Large intestine (tissue), 3 donors: ENCODE data around the gene ZDHHC19. TPM values are rescaled to one million over a fixed set of nuclear protein-coding genes. Genes with fewer than 3 reads are reported as not detected.
"Not testable (repeated sequence)": the region's sequence is repeated elsewhere in the genome, so short reads cannot be mapped to it uniquely, and the experiment has no call there.

ENCODE experiments used
- DNase-seq, 2 donors: peaks; one replicate each; pipeline versions ENCODE4 v3.0.0 to v3.0.0-alpha.2; 2013
- H3K27ac ChIP-seq: one replicate; pipeline ENCODE4 v1.5.1; 2013; ENCODE audit warnings: low read length
- H3K27me3 ChIP-seq: 2 replicates; pipeline ENCODE4 v1.6.1; 2013; ENCODE audit warnings: low read length; ENCODE audit not compliant: control insufficient read depth, insufficient read depth
- H3K36me3 ChIP-seq: 2 replicates; pipeline ENCODE4 v1.6.1; 2013; ENCODE audit warnings: low read length; ENCODE audit not compliant: control insufficient read depth, insufficient read depth
- H3K4me1 ChIP-seq: one replicate; pipeline ENCODE4 v1.6.1; 2013; ENCODE audit warnings: low read length; ENCODE audit not compliant: control insufficient read depth, insufficient read depth
- H3K4me3 ChIP-seq: one replicate; pipeline ENCODE4 v1.5.1; 2013; ENCODE audit warnings: low read length
- H3K9me3 ChIP-seq: one replicate; pipeline ENCODE4 v1.6.1; 2013; ENCODE audit warnings: mild to moderate bottlenecking, low read depth, low read length, moderate library complexity; ENCODE audit not compliant: control insufficient read depth
- WGBS: methylation state at CpG from one replicate; pipeline ENCODE4 v1.1.5; 2013; ENCODE audit warnings: low lambda C conversion rate; ENCODE audit not compliant: insufficient coverage; 5-methylcytosine and 5-hydroxymethylcytosine counted together
- polyA plus RNA-seq: library from polyadenylated mRNA; unstranded; fragments of 120-200 nt; gene quantifications from one replicate; pipeline ENCODE4 v1.2.1, GENCODE V29; 2013

ZDHHC19 gene
- polyA plus RNA-seq, 1 donor, result 0.42 TPM

GRCh38 chr3:196192036-196192523 lies 19.1 kb downstream of the ZDHHC19 start:
- H3K27ac ChIP-seq, result no peak overlapping the region
- H3K4me1 ChIP-seq, result peaks cover 39% of the 10 kb centered on the region
- DNase-seq, result no peak

GRCh38 chr3:196189566-196190347 lies 21.4 kb downstream of the ZDHHC19 start:
- Histone ChIP-seq H3K27me3 (no peaks in the 10 kb centered on the region), H3K36me3 (no peaks in the 10 kb centered on the region), H3K9me3 (peaks cover 3% of the 10 kb centered on the region), H3K27ac (no peak overlapping the region), H3K4me1 (peaks cover 28% of the 10 kb centered on the region), H3K4me3 (no peak overlapping the region)
- no peak for DNase-seq
- WGBS, result no CpG with 5 or more reads among the region's 16 CpGs

More at GRCh38 chr3:196192036-196192523, 19.1 kb downstream of the ZDHHC19 start:
- no peaks in the 10 kb centered on the region for H3K27me3 ChIP-seq
- H3K9me3 ChIP-seq, result no peaks in the 10 kb centered on the region
- no CpG with 5 or more reads among the region's 11 CpGs for WGBS
- no peak overlapping the region for H3K4me3 ChIP-seq
- H3K36me3 ChIP-seq, result no peaks in the 10 kb centered on the region

- Histone ChIP-seq H3K9me3 (peaks cover 4% of the 10 kb centered on the region), H3K36me3 (no peaks in the 10 kb centered on the region), H3K27me3 (no peaks in the 10 kb centered on the region), H3K4me3 (no peak overlapping the region), H3K27ac (peak overlapping the region; percentile 39), H3K4me1 (peaks cover 11% of the 10 kb centered on the region)
- DNase-seq, result peak in 1 of 2 donors; percentile 24
- 90% methylated on average over 2 of the region's 31 CpGs for WGBS
These were observed 24.3 kb downstream of the ZDHHC19 start for GRCh38 chr3:196186651-196187573.

- no peaks in the 10 kb centered on the region for H3K27me3 ChIP-seq
- H3K27ac ChIP-seq, result no peak overlapping the region
- H3K4me3 ChIP-seq, result no peak overlapping the region
- H3K4me1 ChIP-seq, result peaks cover 14% of the 10 kb centered on the region
- H3K9me3 ChIP-seq, result peaks cover 4% of the 10 kb centered on the region
- no peak for DNase-seq
- H3K36me3 ChIP-seq, result no peaks in the 10 kb centered on the region
- no CpG with 5 or more reads among the region's 15 CpGs for WGBS
These were observed 26.3 kb downstream of the ZDHHC19 start for GRCh38 chr3:196184881-196185280.

- H3K27ac ChIP-seq, H3K9me3 ChIP-seq, DNase-seq, H3K4me3 ChIP-seq, H3K27me3 ChIP-seq, H3K36me3 ChIP-seq: not testable (repeated sequence)
- H3K4me1 ChIP-seq, result peaks cover 18% of the 10 kb centered on the region
- no CpG with 5 or more reads among the region's 4 CpGs for WGBS
These were observed 27.1 kb downstream of the ZDHHC19 start for GRCh38 chr3:196184169-196184432.

GRCh38 chr3:196181127-196181546 lies 30.1 kb downstream of the ZDHHC19 start:
- Histone ChIP-seq H3K36me3 (no peaks in the 10 kb centered on the region), H3K27ac (no peak overlapping the region), H3K4me1 (peaks cover 32% of the 10 kb centered on the region), H3K4me3 (no peak overlapping the region), H3K9me3 (peaks cover 4% of the 10 kb centered on the region), H3K27me3 (no peaks in the 10 kb centered on the region)
- WGBS, result no CpG with 5 or more reads among the region's 10 CpGs
- no peak for DNase-seq

GRCh38 chr3:196180346-196180745 lies 30.9 kb downstream of the ZDHHC19 start:
- no peak for DNase-seq
- Histone ChIP-seq H3K4me1 (peaks cover 32% of the 10 kb centered on the region), H3K36me3 (no peaks in the 10 kb centered on the region), H3K27ac (no peak overlapping the region), H3K4me3 (no peak overlapping the region), H3K27me3 (no peaks in the 10 kb centered on the region), H3K9me3 (peaks cover 4% of the 10 kb centered on the region)
- WGBS, result 93% methylated on average over 3 of the region's 9 CpGs

- no peaks in the 10 kb centered on the region for H3K36me3 ChIP-seq
- peak in 1 of 2 donors; percentile 45 for DNase-seq
- WGBS, result no CpG with 5 or more reads among the region's 24 CpGs
- no peaks in the 10 kb centered on the region for H3K27me3 ChIP-seq
- H3K9me3 ChIP-seq, result no peaks in the 10 kb centered on the region
- H3K4me1 ChIP-seq, result peaks cover 32% of the 10 kb centered on the region
- peak overlapping the region; percentile 57 for H3K27ac ChIP-seq
- H3K4me3 ChIP-seq, result no peak overlapping the region
These were observed 31.6 kb downstream of the ZDHHC19 start for GRCh38 chr3:196179380-196180308.

- no peaks in the 10 kb centered on the region for H3K36me3 ChIP-seq
- DNase-seq, result no peak
- H3K27me3 ChIP-seq, result no peaks in the 10 kb centered on the region
- peaks cover 32% of the 10 kb centered on the region for H3K4me1 ChIP-seq
- 61% methylated on average over 4 of the region's 6 CpGs for WGBS
- no peaks in the 10 kb centered on the region for H3K9me3 ChIP-seq
- no peak overlapping the region for H3K4me3 ChIP-seq
- H3K27ac ChIP-seq, result peak overlapping the region; percentile 68
These were observed 32.2 kb downstream of the ZDHHC19 start for GRCh38 chr3:196178993-196179379.

- Histone ChIP-seq H3K4me1 (peaks cover 26% of the 10 kb centered on the region), H3K36me3 (no peaks in the 10 kb centered on the region), H3K4me3 (no peak overlapping the region), H3K9me3 (no peaks in the 10 kb centered on the region), H3K27me3 (no peaks in the 10 kb centered on the region), H3K27ac (peak overlapping the region; percentile 68)
- no CpG with 5 or more reads among the region's 4 CpGs for WGBS
- DNase-seq, result peak; percentile 57 to 80
These were observed 33.2 kb downstream of the ZDHHC19 start for GRCh38 chr3:196177967-196178366.
